H1 (cell line): ENCODE data around the gene RANBP17. TPM values are rescaled to one million over a fixed set of nuclear protein-coding genes. Genes with fewer than 3 reads are reported as not detected.

Source experiments
- CTCF ChIA-PET: fragments of 300-600 bp; sonication (Branson Sonifier 250); formaldehyde crosslinking; loops from one replicate; lab custom pipeline; 2021; ENCODE audit not compliant: partially characterized antibody; lab: Charles Lee
- POLR2A ChIA-PET: fragments of 300-600 bp; sonication (Branson Sonifier 250); formaldehyde crosslinking; loops from one replicate; lab custom pipeline; 2021; ENCODE audit warnings: inconsistent platforms; ENCODE audit not compliant: partially characterized antibody; lab: Charles Lee
- DNase-seq, 2 experiments: peaks; one replicate each; pipeline versions ENCODE4 v3.0.0 to v3.0.0-alpha.2; 2010 to 2022; ENCODE audit warnings: low spot score in 2 of 2, low read depth in 1 of 2, mixed read lengths in 1 of 2
- FAIRE-seq: peaks from 2 replicates; lab custom pipeline; 2011; peaks lifted over from hg19 to GRCh38; lab: Jason Lieb, UNC
- H2AFZ ChIP-seq: 2 replicates; pipeline ENCODE4 v1.8.1; 2012; ENCODE audit warnings: low read length, inconsistent platforms
- H2AK5ac ChIP-seq: 2 replicates; pipeline ENCODE4 v1.6.1; 2013; ENCODE audit warnings: low read depth, low read length
- H2BK120ac ChIP-seq: replicated peaks from 2 replicates; pipeline ENCODE3; 2013; ENCODE audit warnings: low read depth, low read length, inconsistent platforms
- H2BK12ac ChIP-seq: 2 replicates; pipeline ENCODE4 v1.6.1; 2013; ENCODE audit warnings: low read depth, low read length
- H2BK15ac ChIP-seq: 2 replicates; pipeline ENCODE4 v1.6.1; 2013; ENCODE audit warnings: low read length
- H2BK20ac ChIP-seq: 2 replicates; pipeline ENCODE4 v1.6.1; 2013; ENCODE audit warnings: low read length
- H2BK5ac ChIP-seq: 2 replicates; pipeline ENCODE4 v1.6.1; 2013; ENCODE audit warnings: low read depth, low read length
- H3K14ac ChIP-seq: 2 replicates; pipeline ENCODE4 v1.6.1; 2013; ENCODE audit warnings: inconsistent platforms; ENCODE audit not compliant: insufficient read length
- H3K18ac ChIP-seq: 2 replicates; pipeline ENCODE4 v1.6.1; 2013; ENCODE audit warnings: low read length; ENCODE audit errors: extremely low read depth
- H3K23ac ChIP-seq: 2 replicates; pipeline ENCODE4 v1.6.1; 2013; ENCODE audit warnings: inconsistent platforms; ENCODE audit not compliant: insufficient read length
- H3K23me2 ChIP-seq: 2 replicates; pipeline ENCODE4 v1.6.1; 2013; ENCODE audit warnings: low read depth, low read length
- H3K27ac ChIP-seq: 2 replicates; pipeline ENCODE4 v1.6.1; 2011; ENCODE audit warnings: low read depth, low read length, inconsistent platforms
- H3K27me3 ChIP-seq, 4 experiments: replicated peaks in 1 of 4; 1 replicate in 1 of 4; 2 replicates in 3 of 4; pipeline versions ENCODE4 v1.6.1 to v1.8.1; 2011 to 2013; ENCODE audit warnings: low read length in 3 of 4, mild to moderate bottlenecking in 3 of 4, inconsistent platforms in 2 of 4, mixed read lengths in 2 of 4, moderate library complexity in 1 of 4; ENCODE audit not compliant: control insufficient read depth in 3 of 4, insufficient read depth in 3 of 4; ENCODE audit errors: extremely low read depth in 1 of 4
- H3K36me3 ChIP-seq, 4 experiments: 2 replicates each; pipeline versions ENCODE4 v1.6.1 to v1.8.1; 2011 to 2013; ENCODE audit warnings: mild to moderate bottlenecking in 4 of 4, low read length in 3 of 4, moderate library complexity in 2 of 4, control low read depth in 1 of 4, inconsistent platforms in 1 of 4; ENCODE audit not compliant: insufficient read depth in 4 of 4, control insufficient read depth in 2 of 4
- H3K4ac ChIP-seq: replicated peaks from 2 replicates; pipeline ENCODE3; 2013; ENCODE audit warnings: low read length, low read depth, mixed read lengths, inconsistent platforms; ENCODE audit not compliant: insufficient read length
- H3K4me1 ChIP-seq, 4 experiments: replicated peaks in 1 of 4; 1 replicate in 1 of 4; 2 replicates in 3 of 4; pipeline versions ENCODE4 v1.6.1 to v1.8.1; 2011 to 2013; ENCODE audit warnings: low read length in 3 of 4, inconsistent platforms in 2 of 4, mixed read lengths in 1 of 4; ENCODE audit not compliant: insufficient read depth in 4 of 4, control insufficient read depth in 3 of 4
- H3K4me2 ChIP-seq, 2 experiments: 2 replicates each; pipeline versions ENCODE4 v1.6.1 to v1.8.1; 2011 to 2013; ENCODE audit warnings: low read depth in 2 of 2, low read length in 2 of 2, control low read depth in 1 of 2, inconsistent platforms in 1 of 2, mild to moderate bottlenecking in 1 of 2; ENCODE audit not compliant: insufficient read depth in 1 of 2
- H3K4me3 ChIP-seq, 4 experiments: fragments of 200-600, 300-600 bp in 1 of 4; sonication (generic), shearing (Covaris generic), sonication (Bioruptor Twin) in 1 of 4; 2 replicates each; pipeline versions ENCODE4 v1.5.1 to v1.8.1; 2011 to 2016; ENCODE audit warnings: low read length in 4 of 4, low read depth in 3 of 4, control low read depth in 2 of 4, inconsistent platforms in 2 of 4, mild to moderate bottlenecking in 2 of 4, mixed read lengths in 1 of 4, moderate library complexity in 1 of 4; ENCODE audit not compliant: insufficient read depth in 2 of 4; ENCODE audit errors: extremely low read depth in 1 of 4
- H3K56ac ChIP-seq: replicated peaks from 2 replicates; pipeline ENCODE3; 2013; ENCODE audit warnings: low read depth, mild to moderate bottlenecking, mixed read lengths, low read length, inconsistent platforms; ENCODE audit not compliant: insufficient read length
- H3K79me1 ChIP-seq: 2 replicates; pipeline ENCODE4 v1.6.1; 2013; ENCODE audit warnings: low read depth, low read length, control low read depth
- H3K79me2 ChIP-seq, 2 experiments: 2 replicates each; pipeline versions ENCODE4 v1.6.1 to v1.8.1; 2012 to 2013; ENCODE audit warnings: low read length in 2 of 2, mild to moderate bottlenecking in 2 of 2, inconsistent platforms in 1 of 2; ENCODE audit not compliant: insufficient read depth in 2 of 2, control insufficient read depth in 1 of 2
- H3K9ac ChIP-seq, 4 experiments: replicated peaks in 1 of 4; 1 replicate in 1 of 4; 2 replicates in 3 of 4; pipeline versions ENCODE4 v1.6.1 to v1.8.1; 2011 to 2013; ENCODE audit warnings: low read depth in 3 of 4, low read length in 3 of 4, control low read depth in 2 of 4, mild to moderate bottlenecking in 2 of 4, moderate library complexity in 2 of 4, inconsistent platforms in 1 of 4; ENCODE audit errors: extremely low read depth in 1 of 4
- H3K9me3 ChIP-seq, 2 experiments: 2 replicates each; pipeline versions ENCODE4 v1.6.1 to v1.8.1; 2012 to 2013; ENCODE audit warnings: mild to moderate bottlenecking in 2 of 2, moderate library complexity in 2 of 2, control low read depth in 1 of 2, inconsistent platforms in 1 of 2, low read depth in 1 of 2, low read length in 1 of 2, mixed read lengths in 1 of 2; ENCODE audit not compliant: insufficient read depth in 2 of 2
- H4K20me1 ChIP-seq, 2 experiments: replicated peaks in 1 of 2; 2 replicates each; pipeline versions ENCODE3 to v1.8.1; 2011 to 2013; ENCODE audit warnings: inconsistent platforms in 2 of 2, low read length in 2 of 2, mild to moderate bottlenecking in 1 of 2; ENCODE audit not compliant: insufficient read depth in 2 of 2, control insufficient read depth in 1 of 2
- H4K5ac ChIP-seq: 2 replicates; pipeline ENCODE4 v1.6.1; 2013; ENCODE audit warnings: low read length, low read depth, mixed read lengths, inconsistent platforms; ENCODE audit not compliant: insufficient read length
- H4K8ac ChIP-seq: 2 replicates; pipeline ENCODE4 v1.8.0; 2013; ENCODE audit warnings: mild to moderate bottlenecking, moderate library complexity, low read length, inconsistent platforms; ENCODE audit not compliant: insufficient read depth; ENCODE audit errors: extremely low read depth
- H4K91ac ChIP-seq: replicated peaks from 2 replicates; pipeline ENCODE3; 2013; ENCODE audit warnings: low read length, mixed read lengths, inconsistent platforms; ENCODE audit not compliant: insufficient read length
- SUZ12 ChIP-seq: fragments of 200-600 bp; sonication (generic); IDR thresholded peaks from 2 replicates; pipeline ENCODE4 v1.6.1; 2012; ENCODE audit warnings: mild to moderate bottlenecking, inconsistent platforms, low read length, moderate library complexity, mixed read lengths
- polyA plus RNA-seq, 7 experiments: library from polyadenylated mRNA; depleted of rRNA in 3 of 7; stranded (reverse) in 5 of 7; unstranded in 2 of 7; fragments of >200 nt in 5 of 7; fragments of 200-250 nt in 2 of 7; gene quantifications; 1 replicate in 5 of 7; 2 replicates in 1 of 7; 4 replicates in 1 of 7; pipeline versions ENCODE4 v1.2.1 to v1.2.3, GENCODE V29; 2011 to 2013; ENCODE audit warnings: missing spikeins in 2 of 7, mixed read lengths in 2 of 7
- total RNA-seq: library from RNA; stranded (reverse); fragmentation: NEBNext Ultra II Directional; extraction: Animal tissue kit (Norgen Biotek cat#: 25700); gene quantifications from 2 replicates; pipeline ENCODE4 v1.2.1, GENCODE V29; 2021

Gene RANBP17
- total and polyA plus RNA-seq, 2 of the 8 experiments (the other 6 are each of a cell fraction or from before 2014, with no cell fraction given): 8.6 to 21.3 TPM

DNA sequence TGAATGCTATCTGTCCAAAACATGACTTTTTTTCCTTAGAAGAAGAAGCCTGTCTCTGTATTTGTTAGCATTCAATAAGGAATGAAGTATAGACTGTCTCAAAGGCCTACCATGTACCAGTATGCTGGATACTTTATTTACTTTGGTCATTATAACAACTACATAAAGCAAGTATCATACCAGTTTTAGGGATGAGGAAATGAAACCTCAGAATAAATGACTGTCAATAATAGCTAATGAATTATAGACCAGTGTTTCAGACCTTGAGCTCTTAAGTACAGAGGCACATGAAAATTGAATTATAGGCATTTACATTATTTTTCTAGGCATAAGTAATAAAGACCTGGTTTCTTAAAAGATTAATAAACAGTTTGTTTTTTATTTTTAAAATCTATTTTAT lies 280.8 kb downstream of the RANBP17 start:
- FAIRE-seq: no peak
- Histone ChIP-seq H3K4me2 (no peak overlapping the region), H3K4me3 (no peak overlapping the region), H2BK12ac (no peak overlapping the region), H2BK5ac (no peak overlapping the region), H2AK5ac (no peak overlapping the region), H3K4me1 (no peaks in the 10 kb centered on the region), H3K18ac (no peak overlapping the region), H3K23ac (no peak overlapping the region), H4K91ac (no peak overlapping the region), H2BK120ac (no peak overlapping the region), H4K20me1 (no peaks in the 10 kb centered on the region), H3K27me3 (no peaks in the 10 kb centered on the region), H3K4ac (no peak overlapping the region), H3K14ac (no peak overlapping the region), H2BK20ac (no peak overlapping the region), H3K56ac (no peak overlapping the region), H2BK15ac (no peak overlapping the region), H3K36me3 (no peaks in the 10 kb centered on the region), H3K79me2 (no peaks in the 10 kb centered on the region), H3K9ac (no peak overlapping the region), H2AFZ (no peak overlapping the region), H4K8ac (no peak overlapping the region)
- DNase-seq: no peak
- POLR2A ChIA-PET: interaction anchor here (1.0 kb wide), 1 partner anchor 246 kb away, joined by 3 read pairs; the partner anchor contains the start of gene NPM1
- no peak for TF ChIP-seq SUZ12
- TF ChIP-seq, all 59 proteins: peak for 0
- Histone ChIP-seq H3K27ac (no peak overlapping the region), H3K79me1 (no peaks in the 10 kb centered on the region), H4K5ac (no peak overlapping the region), H3K9me3 (no peaks in the 10 kb centered on the region), H3K23me2 (no peaks in the 10 kb centered on the region; the same call in 1 of the 2 replicates)
- CTCF ChIA-PET: interaction anchor here (0.7 to 1.6 kb wide), 3 partner anchors 20 to 38 kb away, joined by 3 to 6 read pairs (median 3); no protein-coding TSS in a partner anchor
